DND-41 (cell line): ENCODE results near the gene CMTM7.

Source experiments
- ATAC-seq: fragments of 200-7000 bp; cut with Tn5 transposase; 3 replicates; pipeline ENCODE4 v1.9.1; 2021; ENCODE audit warnings: low read depth; ENCODE audit not compliant: insufficient read depth
- DNase-seq: peaks from one replicate; pipeline ENCODE4 v3.0.0-alpha.2; 2020
- H2AFZ ChIP-seq: 2 replicates; pipeline ENCODE4 v1.6.0; 2012; ENCODE audit warnings: low read depth, low read length
- H3K27ac ChIP-seq: 2 replicates; pipeline ENCODE4 v1.5.1; 2012; ENCODE audit warnings: low read length, inconsistent platforms
- H3K27me3 ChIP-seq: fragments of 200-600 bp; sonication (generic); 2 replicates; pipeline ENCODE4 v1.6.0; 2012; ENCODE audit warnings: low read length, mild to moderate bottlenecking, inconsistent platforms; ENCODE audit not compliant: insufficient read depth, poor library complexity
- H3K36me3 ChIP-seq: 2 replicates; pipeline ENCODE4 v1.5.1; 2012; ENCODE audit warnings: low read length, inconsistent platforms; ENCODE audit not compliant: insufficient read depth
- H3K4me1 ChIP-seq: 2 replicates; pipeline ENCODE4 v1.5.1; 2012; ENCODE audit warnings: mild to moderate bottlenecking, low read length; ENCODE audit not compliant: insufficient read depth
- H3K4me2 ChIP-seq: 2 replicates; pipeline ENCODE4 v1.6.0; 2012; ENCODE audit warnings: mild to moderate bottlenecking, moderate library complexity, low read length, inconsistent platforms; ENCODE audit not compliant: insufficient read depth
- H3K4me3 ChIP-seq, 2 experiments: fragments of 200-600 bp in 1 of 2; shearing (Covaris generic) in 1 of 2; 2 replicates each; pipeline ENCODE4 v1.5.1; 2012 to 2016; ENCODE audit warnings: inconsistent platforms in 2 of 2, low read length in 2 of 2, mild to moderate bottlenecking in 2 of 2, low read depth in 1 of 2, moderate library complexity in 1 of 2
- H3K79me2 ChIP-seq: 2 replicates; pipeline ENCODE4 v1.6.0; 2012; ENCODE audit warnings: low read length, inconsistent platforms; ENCODE audit not compliant: insufficient read depth
- H3K9ac ChIP-seq: 2 replicates; pipeline ENCODE4 v1.6.0; 2012; ENCODE audit warnings: low read depth, mild to moderate bottlenecking, inconsistent platforms, low read length, moderate library complexity
- H3K9me3 ChIP-seq: 2 replicates; pipeline ENCODE4 v1.5.1; 2012; ENCODE audit warnings: low read length, moderate library complexity, mild to moderate bottlenecking, inconsistent platforms; ENCODE audit not compliant: insufficient read depth, severe bottlenecking
- H4K20me1 ChIP-seq: 2 replicates; pipeline ENCODE4 v1.6.0; 2012; ENCODE audit warnings: low read length; ENCODE audit not compliant: insufficient read depth
- CTCF ChIP-seq: IDR thresholded peaks from 2 replicates; pipeline ENCODE4 v1.5.1; 2012; ENCODE audit warnings: borderline replicate concordance, low read length, moderate library complexity, mild to moderate bottlenecking; ENCODE audit not compliant: poor library complexity, severe bottlenecking; ENCODE audit errors: extremely low read depth
- EZH2 ChIP-seq: IDR thresholded peaks from 3 replicates; pipeline ENCODE4 v1.6.1; 2012; ENCODE audit warnings: borderline replicate concordance, low read depth, mild to moderate bottlenecking, moderate library complexity, low read length, inconsistent platforms; ENCODE audit not compliant: severe bottlenecking

The CMTM7 gene

GRCh38 chr3:32391643-32392535, at the start of gene CMTM7:
Gene CMTM7 (plus strand): TSS chr3:32391853. CDS start chr3:32391907, 54 bp downstream.
- Histone ChIP-seq H3K27ac (peak within 1 kb of the TSS; percentile 78), H3K79me2 (peaks cover 59% of the 10 kb centered on the region)
- peak; percentile 46 for DNase-seq

GRCh38 chr3:32347343-32348125, 44.1 kb upstream of the CMTM7 start:
- Histone ChIP-seq H4K20me1 (no peaks in the 10 kb centered on the region), H3K9ac (no peak overlapping the region), H3K4me1 (no peaks in the 10 kb centered on the region; the same call in 1 of the 2 replicates), H3K36me3 (no peaks in the 10 kb centered on the region), H2AFZ (no peak overlapping the region), H3K79me2 (no peaks in the 10 kb centered on the region), H3K27me3 (no peaks in the 10 kb centered on the region), H3K4me3 (no peak overlapping the region), H3K4me2 (no peak overlapping the region), H3K9me3 (no peaks in the 10 kb centered on the region), H3K27ac (no peak overlapping the region)
- ATAC-seq (0 out of 3 replicates have a peak, but pooled peaks have one; percentile 24), DNase-seq (no peak)
- no peak for TF ChIP-seq EZH2

More at GRCh38 chr3:32391643-32392535, at the start of gene CMTM7:
- TF ChIP-seq CTCF (no peak), EZH2 (no peak)
- peaks cover 42% of the 10 kb centered on the region for H3K4me1 ChIP-seq
- ATAC-seq: peak; percentile 47
- H3K9me3 ChIP-seq: no peaks in the 10 kb centered on the region
- peak within 1 kb of the TSS; percentile 67 for H3K9ac ChIP-seq
- H3K27me3 ChIP-seq: no peaks in the 10 kb centered on the region
- no peaks in the 10 kb centered on the region for H3K36me3 ChIP-seq
- H3K4me2 ChIP-seq: peak within 1 kb of the TSS; percentile 94
- peak within 1 kb of the TSS; percentile 35 to 77; a peak in 3 of 4 replicates for H3K4me3 ChIP-seq
- peak within 1 kb of the TSS; percentile 81 for H2AFZ ChIP-seq
- no peaks in the 10 kb centered on the region for H4K20me1 ChIP-seq

GRCh38 chr3:32349184-32349583, 42.5 kb upstream of the CMTM7 start:
- Histone ChIP-seq H3K27ac (no peak overlapping the region), H3K4me2 (no peak overlapping the region), H3K79me2 (no peaks in the 10 kb centered on the region), H3K36me3 (no peaks in the 10 kb centered on the region), H3K9me3 (no peaks in the 10 kb centered on the region), H3K4me3 (no peak overlapping the region), H2AFZ (no peak overlapping the region), H3K9ac (no peak overlapping the region), H4K20me1 (no peaks in the 10 kb centered on the region), H3K4me1 (no peaks in the 10 kb centered on the region; the same call in 1 of the 2 replicates), H3K27me3 (no peaks in the 10 kb centered on the region)
- DNase-seq (no peak), ATAC-seq (no peak)
- TF ChIP-seq EZH2 (no peak), CTCF (no peak)
